GM18951 (cell line): ENCODE measurements around the gene EZR.

Source experiments
- POLR2A ChIP-seq: IDR thresholded peaks from 4 replicates; pipeline ENCODE4 v1.6.1; 2011; ENCODE audit warnings: mild to moderate bottlenecking; ENCODE audit not compliant: insufficient read length, insufficient read depth; ENCODE audit errors: extremely low read depth
- in situ Hi-C: fragments of 300-500 bp; cut with MboI; formaldehyde crosslinking; loops from one replicate; pipeline ENCODE4 v1.12.0; 2022; ENCODE audit warnings: low sequenced_read_pairs, mixed read lengths, inconsistent platforms; ENCODE audit not compliant: unreplicated experiment

EZR gene

DNA sequence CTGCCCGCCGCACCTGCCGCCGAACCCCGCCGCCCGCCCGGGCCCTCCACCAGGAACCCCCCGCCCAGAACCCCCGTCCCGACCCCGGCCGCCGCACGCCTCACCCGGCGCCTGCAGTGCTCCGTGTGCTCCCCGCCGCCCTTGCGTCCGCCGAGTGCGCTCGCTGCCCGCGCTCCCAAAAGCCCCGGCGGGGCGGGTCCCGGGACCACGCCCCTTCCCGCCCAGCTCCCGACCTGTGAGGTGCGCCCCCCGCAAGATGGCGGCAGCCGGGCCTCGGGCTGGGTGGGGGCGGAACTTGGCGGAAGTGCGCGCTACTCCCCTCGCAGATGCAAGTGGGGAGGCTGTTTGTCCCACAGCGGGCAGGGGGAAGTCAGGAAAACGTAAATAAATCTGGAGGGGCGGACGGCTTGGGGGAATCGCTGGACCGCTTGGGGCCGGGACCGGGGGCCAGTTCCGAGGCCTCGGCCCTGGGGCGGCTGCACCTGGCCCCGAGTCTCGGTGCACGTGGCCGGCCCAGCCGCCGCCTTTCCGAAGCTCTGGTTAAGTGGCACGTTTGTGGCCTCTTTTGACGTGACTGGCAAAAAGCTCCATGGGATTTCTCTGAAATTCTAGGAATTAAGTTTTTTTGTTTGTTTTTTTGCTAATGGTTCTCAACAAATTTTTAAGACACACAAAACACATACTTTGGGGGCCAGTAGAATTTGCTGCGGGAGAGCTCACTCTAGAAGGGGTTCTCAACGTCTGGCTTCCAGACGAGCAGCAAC lies at the start of gene EZR:
EZR (minus strand) TSS at position 156 of the 764 bp plus-strand sequence. CDS start 1,275 bp downstream, outside the sequence.
- peak; percentile 98 for TF ChIP-seq POLR2A
- in situ Hi-C loops, result no loop called here

GRCh38 chr6:158868122-158868480 lies 48.9 kb upstream of the EZR start:
- no peak for TF ChIP-seq POLR2A
- in situ Hi-C loops, result no loop called here

DNA sequence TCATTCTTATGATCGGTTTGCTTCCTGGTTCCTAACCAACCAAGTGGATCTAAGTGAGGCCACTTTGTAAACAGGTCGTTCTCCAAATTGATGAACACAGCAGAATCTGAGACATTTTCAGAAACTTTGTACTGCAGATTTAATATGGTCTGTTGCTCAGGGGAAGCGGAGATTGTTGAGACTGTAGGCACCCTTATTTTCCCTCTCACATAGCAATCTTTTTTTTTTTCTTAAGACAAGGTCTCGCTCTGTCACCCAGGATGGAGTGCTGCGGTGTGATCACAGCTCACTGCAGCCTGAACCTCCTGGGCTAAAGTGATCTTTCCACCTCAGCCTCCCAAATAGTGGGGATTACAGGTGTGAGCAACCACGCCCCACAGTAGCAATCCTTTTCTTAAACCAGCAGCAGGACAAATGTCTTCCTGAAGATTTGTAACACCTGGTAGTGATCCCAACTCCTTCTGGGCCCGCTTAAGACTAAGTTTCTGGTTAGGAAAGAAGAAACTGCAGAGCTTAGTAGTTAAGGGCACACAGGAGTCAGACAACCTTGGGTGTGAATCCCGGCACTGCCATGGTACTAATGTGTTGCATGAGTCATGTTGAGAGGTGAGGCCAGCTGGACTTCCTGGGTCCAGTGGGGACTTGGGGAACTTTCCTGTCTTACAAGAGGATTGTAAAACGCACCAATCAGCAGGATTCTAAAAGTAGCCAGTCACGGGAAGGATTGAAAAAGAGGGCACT lies 48.4 kb upstream of the EZR start:
- in situ Hi-C loops, result no loop called here
- TF ChIP-seq POLR2A, result no peak

- TF ChIP-seq POLR2A, result no peak
- in situ Hi-C loops, result no loop called here
These were observed 46.6 kb upstream of the EZR start for GRCh38 chr6:158865769-158866168.

- TF ChIP-seq POLR2A, result no peak
- in situ Hi-C loops, result no loop called here
These were observed 44.5 kb upstream of the EZR start for GRCh38 chr6:158863646-158864045.

- in situ Hi-C loops, result no loop called here
- no peak for TF ChIP-seq POLR2A
These were observed 42.7 kb upstream of the EZR start for GRCh38 chr6:158861686-158862381.

DNA sequence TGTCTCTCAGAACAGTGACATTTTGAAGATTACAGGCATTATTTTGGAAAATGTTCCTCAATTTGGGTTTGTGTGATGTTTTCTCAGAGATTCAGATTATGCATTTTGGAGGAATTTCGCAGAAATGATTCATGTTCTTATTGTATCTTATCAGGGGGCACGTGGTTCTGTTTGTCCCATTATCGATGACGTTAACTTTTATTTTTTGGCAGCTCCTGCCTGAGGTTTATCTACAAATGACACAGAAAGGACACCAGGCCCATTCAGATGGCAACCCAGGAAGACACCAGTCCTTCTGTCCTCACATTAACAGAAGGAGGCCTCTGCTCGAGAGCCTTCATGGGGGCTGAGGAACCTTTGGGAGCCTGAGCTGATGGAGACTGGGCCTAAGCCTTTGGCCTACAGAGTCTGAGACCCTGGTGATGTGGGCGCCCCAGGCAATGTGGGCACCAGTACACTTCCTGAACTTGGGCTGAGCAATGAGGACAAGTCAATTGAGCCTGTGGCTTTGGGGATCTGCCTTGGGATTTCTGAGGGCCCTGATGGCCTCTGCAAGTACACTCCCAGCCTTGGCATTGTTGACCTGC lies 41.2 kb upstream of the EZR start:
- in situ Hi-C loops, result no loop called here
- TF ChIP-seq POLR2A, result no peak

DNA sequence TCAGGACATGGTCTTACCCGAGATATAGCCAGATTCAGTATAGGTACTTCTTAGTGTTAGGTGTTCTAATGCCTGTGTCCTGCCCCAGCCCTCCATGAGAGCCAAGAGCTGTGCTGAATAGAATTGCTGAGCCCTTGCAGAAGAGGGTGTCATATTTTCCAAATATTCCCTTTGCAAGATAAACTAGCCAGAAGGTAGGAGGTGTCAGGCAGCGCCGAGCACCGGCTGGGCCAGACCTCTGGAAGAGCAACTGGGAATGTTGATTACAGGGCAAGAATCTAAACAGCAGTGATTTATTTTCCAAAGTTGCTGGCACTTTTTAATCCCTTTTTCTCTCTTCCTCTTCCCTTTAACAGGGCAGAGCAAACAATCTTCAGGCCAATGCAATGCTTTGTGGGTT lies 37.1 kb upstream of the EZR start:
- in situ Hi-C loops, result no loop called here
- no peak for TF ChIP-seq POLR2A

DNA sequence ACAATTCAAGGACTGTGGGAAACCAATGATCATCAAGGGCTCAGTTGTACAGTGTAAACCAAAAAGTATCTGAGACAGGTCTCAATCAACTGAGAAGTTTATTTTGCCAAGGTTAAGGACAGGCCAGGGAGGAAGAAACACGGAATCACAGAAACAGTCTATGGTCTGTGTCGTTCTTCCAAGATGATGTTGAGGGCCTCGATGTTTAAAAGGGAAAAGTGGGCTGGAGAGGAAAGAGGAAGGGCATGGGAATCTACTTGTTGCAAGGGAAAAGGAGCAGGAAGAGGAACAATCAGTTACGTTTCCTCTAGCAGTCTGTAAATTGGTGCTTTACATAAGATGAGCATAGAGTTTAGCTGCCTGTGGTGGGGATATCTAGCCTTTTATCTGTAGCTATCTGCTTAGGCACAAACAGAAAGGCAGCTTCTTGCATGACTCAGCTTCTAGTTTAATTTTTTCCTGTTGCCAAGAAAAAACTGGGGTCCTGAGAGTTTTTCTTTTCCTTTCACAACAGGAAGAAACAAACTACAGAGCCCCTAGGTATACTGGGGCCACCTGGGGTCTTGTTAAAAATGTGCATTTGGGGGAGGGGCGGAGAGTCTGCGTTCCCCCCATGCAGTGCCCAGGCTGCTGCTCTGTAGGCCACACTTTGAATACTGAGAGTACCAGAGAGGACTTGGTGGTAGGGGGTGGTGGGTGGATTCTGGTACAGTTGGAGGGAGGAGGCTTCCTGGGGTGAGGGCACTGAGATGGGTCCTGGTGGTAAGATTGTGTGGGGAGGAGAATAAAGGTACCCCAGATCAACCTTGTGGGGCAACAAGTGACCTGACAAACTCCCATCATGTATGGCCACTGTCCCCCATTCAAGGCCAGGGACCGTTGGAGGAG lies 35.3 kb upstream of the EZR start:
- no peak for TF ChIP-seq POLR2A
- in situ Hi-C loops, result no loop called here

- no peak for TF ChIP-seq POLR2A
- in situ Hi-C loops, result no loop called here
These were observed 34.7 kb upstream of the EZR start for GRCh38 chr6:158853880-158854213.

DNA sequence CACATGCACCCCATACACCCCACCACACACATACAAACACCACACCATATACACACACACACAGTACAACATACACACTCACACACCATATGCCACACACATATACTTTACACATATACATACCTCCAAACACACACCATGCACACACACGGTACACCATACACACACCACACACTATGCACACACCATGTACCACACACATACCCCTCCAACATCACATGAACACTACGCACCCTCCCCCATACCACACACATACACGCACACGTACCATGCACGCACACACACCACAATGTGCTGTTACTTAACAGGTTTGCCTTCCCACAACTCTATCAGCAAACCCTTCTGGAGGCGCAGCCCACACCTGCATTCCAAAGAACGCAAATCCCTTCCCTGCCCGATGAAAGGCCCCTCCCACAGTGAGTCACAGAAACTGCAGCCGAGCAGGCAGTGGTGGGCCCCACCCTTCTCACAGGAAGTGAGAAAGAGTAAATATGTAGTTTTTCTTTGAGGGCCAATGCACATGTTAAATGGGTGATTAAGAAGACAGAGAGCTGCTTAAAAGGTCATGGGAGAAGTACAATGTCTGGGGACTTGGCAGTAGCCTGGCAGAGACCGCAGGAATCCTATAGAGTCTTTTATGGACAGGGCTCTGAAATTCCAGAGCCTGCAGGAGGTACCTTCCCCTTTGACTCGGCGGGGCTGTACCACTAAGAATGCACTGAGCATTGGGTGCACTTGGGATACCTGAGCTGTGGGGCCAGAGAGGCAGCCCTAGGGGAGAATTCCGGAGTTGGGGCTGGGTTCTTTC lies 34.1 kb upstream of the EZR start:
- in situ Hi-C loops, result no loop called here

DNA sequence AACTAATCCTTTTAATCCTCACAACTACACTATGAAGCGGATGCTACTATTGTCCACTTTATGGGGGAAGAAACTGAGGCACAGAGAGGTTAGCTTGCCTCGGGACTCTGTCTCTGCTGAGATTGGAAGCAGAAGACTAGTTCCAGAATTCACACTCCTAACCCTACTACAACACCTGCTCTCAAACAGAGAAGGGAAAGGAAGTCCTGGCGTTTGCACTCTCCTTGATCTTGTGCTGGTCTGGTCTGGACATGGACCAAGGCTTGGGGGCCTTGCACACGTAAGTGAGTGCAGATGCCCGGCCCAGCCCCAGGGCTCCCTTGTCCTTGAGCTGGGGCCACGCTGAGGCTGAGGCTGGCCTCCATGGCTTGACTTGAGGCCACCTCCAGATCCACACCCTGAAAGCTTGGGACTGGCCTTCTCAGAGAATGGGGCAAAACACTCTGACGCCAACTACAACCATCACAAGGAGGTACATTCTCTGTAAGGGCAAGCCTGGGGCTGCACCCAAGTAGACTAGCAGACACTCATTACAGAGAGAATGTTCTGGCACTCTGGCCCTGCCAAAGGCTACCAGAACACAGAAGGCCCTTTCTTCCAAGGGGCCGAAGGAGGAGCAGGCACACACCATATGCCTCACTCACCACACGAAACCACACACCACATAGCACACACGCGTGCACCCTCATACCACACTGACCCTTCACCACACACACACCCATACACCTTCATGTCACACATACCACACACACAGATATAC lies 33.3 kb upstream of the EZR start:
- in situ Hi-C loops, result no loop called here

More for the DNA sequence above, 34.1 kb upstream of the EZR start:
- no peak for TF ChIP-seq POLR2A

More for the DNA sequence above, 33.3 kb upstream of the EZR start:
- no peak for TF ChIP-seq POLR2A
